ENCODE results near the gene SLC13A1. TPM values are rescaled to one million over a fixed set of nuclear protein-coding genes. Genes with fewer than 3 reads are reported as not detected.

Gene SLC13A1
- not detected for total RNA-seq

- TF ChIP-seq CTCF (IDR thresholded peaks at IDR 0.05 in 4 of 5, conservative IDR thresholded peaks at IDR 0.05 in 1 of 5) (no peak), POLR2A (IDR thresholded peaks at IDR 0.05) (no peak)
- no peak within 1 kb of the TSS for H3K27ac ChIP-seq
- no peaks in the 10 kb centered on the region for H3K27me3 ChIP-seq
- H3K9me3 ChIP-seq, result no peaks in the 10 kb centered on the region
- no peak within 1 kb of the TSS for H3K4me3 ChIP-seq
- ATAC-seq (no peak), DNase-seq (no peak)
- intact Hi-C loops (cut with DNase I; ENCODE audit: low total_unique reads) (no loop called here), in situ Hi-C loops (cut with MboI; ENCODE audit: low sequenced_read_pairs in 4 of 4) (no loop called here)
- no peaks in the 10 kb centered on the region for H3K4me1 ChIP-seq
- H3K36me3 ChIP-seq, result no peaks in the 10 kb centered on the region
These were observed at the start of gene SLC13A1 for GRCh38 chr7:123199883-123200282. Gene SLC13A1 (minus strand): TSS chr7:123199969. CDS start chr7:123199946, 23 bp downstream.

- in situ Hi-C loops (cut with MboI; ENCODE audit: low sequenced_read_pairs in 4 of 4) (no loop called here), intact Hi-C loops (cut with DNase I; ENCODE audit: low total_unique reads) (no loop called here)
- Histone ChIP-seq H3K9me3 (no peaks in the 10 kb centered on the region), H3K27me3 (no peaks in the 10 kb centered on the region), H3K36me3 (no peaks in the 10 kb centered on the region), H3K4me3 (no peak overlapping the region), H3K27ac (no peak overlapping the region), H3K4me1 (no peaks in the 10 kb centered on the region)
- DNase-seq (no peak), ATAC-seq (no peak)
- no peak for TF ChIP-seq CTCF (IDR thresholded peaks at IDR 0.05 in 4 of 5, conservative IDR thresholded peaks at IDR 0.05 in 1 of 5)
- TF ChIP-seq POLR2A (IDR thresholded peaks at IDR 0.05), result no peak
These were observed 45.0 kb upstream of the SLC13A1 start for GRCh38 chr7:123244768-123245167.

- ATAC-seq, result no peak
- no peaks in the 10 kb centered on the region for H3K9me3 ChIP-seq
- H3K4me1 ChIP-seq, result no peaks in the 10 kb centered on the region
- H3K4me3 ChIP-seq, result no peak overlapping the region
- in situ Hi-C loops (cut with MboI; ENCODE audit: low sequenced_read_pairs in 4 of 4) (no loop called here), intact Hi-C loops (cut with DNase I; ENCODE audit: low total_unique reads) (no loop called here)
- no peak for TF ChIP-seq CTCF (IDR thresholded peaks at IDR 0.05 in 4 of 5, conservative IDR thresholded peaks at IDR 0.05 in 1 of 5)
- no peak for TF ChIP-seq POLR2A (IDR thresholded peaks at IDR 0.05)
- no peak overlapping the region for H3K27ac ChIP-seq
- H3K27me3 ChIP-seq, result no peaks in the 10 kb centered on the region
- no peak for DNase-seq
- H3K36me3 ChIP-seq, result no peaks in the 10 kb centered on the region
These were observed 42.8 kb upstream of the SLC13A1 start for GRCh38 chr7:123242467-123243092.

- ATAC-seq (no peak), DNase-seq (no peak)
- Histone ChIP-seq H3K9me3 (no peaks in the 10 kb centered on the region), H3K4me3 (no peak overlapping the region), H3K27me3 (no peaks in the 10 kb centered on the region), H3K27ac (no peak overlapping the region), H3K36me3 (no peaks in the 10 kb centered on the region), H3K4me1 (no peaks in the 10 kb centered on the region)
- TF ChIP-seq CTCF (IDR thresholded peaks at IDR 0.05 in 4 of 5, conservative IDR thresholded peaks at IDR 0.05 in 1 of 5) (no peak), POLR2A (IDR thresholded peaks at IDR 0.05) (no peak)
- in situ Hi-C loops (cut with MboI; ENCODE audit: low sequenced_read_pairs in 4 of 4), result no loop called here
- intact Hi-C loops (cut with DNase I; ENCODE audit: low total_unique reads), result no loop called here
These were observed 42.0 kb upstream of the SLC13A1 start for GRCh38 chr7:123241809-123242208.
